Urinary bladder (tissue), 4 donors: ENCODE results near the gene HECTD4. TPM values are rescaled to one million over a fixed set of nuclear protein-coding genes. Genes with fewer than 3 reads are reported as not detected.
A peak's percentile ranks its signal among the peaks of the same experiment; 100 is the strongest.
"Not testable (repeated sequence)": the region's sequence is repeated elsewhere in the genome, so short reads cannot be mapped to it uniquely, and the experiment has no call there.

Experiments used
- DNase-seq: peaks from one replicate; pipeline ENCODE4 v3.0.0-alpha.2; 2015; ENCODE audit errors: extremely low spot score
- H3K27ac ChIP-seq: one replicate; pipeline ENCODE4 v1.5.1; 2013; ENCODE audit warnings: low read depth, mild to moderate bottlenecking, moderate library complexity
- H3K36me3 ChIP-seq: one replicate; pipeline ENCODE4 v1.6.1; 2013; ENCODE audit warnings: mild to moderate bottlenecking, moderate library complexity; ENCODE audit not compliant: insufficient read depth
- H3K4me1 ChIP-seq: one replicate; pipeline ENCODE4 v1.6.1; 2013; ENCODE audit warnings: mild to moderate bottlenecking, moderate library complexity; ENCODE audit not compliant: insufficient read depth
- H3K4me3 ChIP-seq: one replicate; pipeline ENCODE4 v1.5.1; 2013; ENCODE audit warnings: low read depth, low read length
- WGBS: extraction: QIAGEN DNeasy Blood & Tissue Kit; methylation state at CpG from one replicate; pipeline ENCODE4 v1.1.7; 2013; 5-methylcytosine and 5-hydroxymethylcytosine counted together
- polyA plus RNA-seq: library from polyadenylated mRNA; stranded (reverse); fragments of 200-250 nt; gene quantifications from one replicate; pipeline ENCODE4 v1.2.3, GENCODE V29; 2013
- total RNA-seq: library from RNA; depleted of rRNA; stranded (reverse); fragments of >200 nt; gene quantifications from one replicate; pipeline ENCODE4 v1.2.3, GENCODE V29; 2014
- donor health status: healthy with polysubstance abuse.
- donor health status: healthy.

HECTD4 gene
- total and polyA plus RNA-seq, 2 donors, result 8.6 to 87.2 TPM

DNA sequence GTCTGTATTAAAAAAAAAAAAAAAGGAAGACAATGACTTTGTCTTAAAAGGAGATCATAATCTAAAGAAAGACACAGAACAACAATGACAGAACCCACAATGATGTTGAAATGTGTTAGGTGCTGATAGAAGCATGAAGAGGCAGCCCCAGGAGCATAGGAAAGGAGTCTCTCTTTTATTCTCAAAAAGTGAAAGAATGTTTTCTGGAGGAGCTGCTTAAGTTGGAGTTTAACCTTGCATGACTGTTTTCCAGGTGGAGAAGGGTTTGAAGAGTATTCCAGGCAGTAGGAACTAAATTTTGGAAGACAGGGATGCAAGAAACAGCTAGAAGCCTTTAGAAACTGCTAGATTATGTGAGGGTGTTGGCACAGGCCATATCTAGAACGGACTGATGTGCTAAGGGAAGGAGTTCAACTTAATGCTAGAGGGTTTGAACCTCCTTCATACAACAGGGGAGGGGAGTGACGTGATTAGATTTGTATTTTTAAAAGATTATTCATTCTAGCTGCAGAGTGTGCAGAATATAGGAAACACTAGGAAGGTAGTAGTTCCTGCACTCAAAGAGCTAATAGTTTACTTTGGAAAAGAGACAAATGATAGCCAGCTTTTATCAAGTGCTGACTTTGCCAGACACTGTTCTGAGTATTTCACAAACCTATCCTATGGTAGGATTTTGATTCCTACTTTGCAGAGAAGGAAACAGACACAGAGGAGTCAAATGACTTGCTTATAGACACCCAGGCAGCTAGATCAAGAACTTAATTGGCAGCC, 31.8 kb upstream of the HECTD4 start:
- Histone ChIP-seq H3K4me3 (no peak overlapping the region), H3K36me3 (no peaks in the 10 kb centered on the region), H3K4me1 (peaks cover 2% of the 10 kb centered on the region), H3K27ac (no peak overlapping the region)
- DNase-seq, result no peak
- WGBS, result 40% methylated on average over 2 of the region's 2 CpGs

GRCh38 chr12:112409906-112410244, 27.6 kb upstream of the HECTD4 start:
- H3K27ac ChIP-seq, result no peak overlapping the region
- H3K4me1 ChIP-seq, result no peaks in the 10 kb centered on the region
- DNase-seq, result no peak
- no peak overlapping the region for H3K4me3 ChIP-seq
- peaks cover 8% of the 10 kb centered on the region for H3K36me3 ChIP-seq
- 94% methylated on average over 14 of the region's 14 CpGs for WGBS

DNA sequence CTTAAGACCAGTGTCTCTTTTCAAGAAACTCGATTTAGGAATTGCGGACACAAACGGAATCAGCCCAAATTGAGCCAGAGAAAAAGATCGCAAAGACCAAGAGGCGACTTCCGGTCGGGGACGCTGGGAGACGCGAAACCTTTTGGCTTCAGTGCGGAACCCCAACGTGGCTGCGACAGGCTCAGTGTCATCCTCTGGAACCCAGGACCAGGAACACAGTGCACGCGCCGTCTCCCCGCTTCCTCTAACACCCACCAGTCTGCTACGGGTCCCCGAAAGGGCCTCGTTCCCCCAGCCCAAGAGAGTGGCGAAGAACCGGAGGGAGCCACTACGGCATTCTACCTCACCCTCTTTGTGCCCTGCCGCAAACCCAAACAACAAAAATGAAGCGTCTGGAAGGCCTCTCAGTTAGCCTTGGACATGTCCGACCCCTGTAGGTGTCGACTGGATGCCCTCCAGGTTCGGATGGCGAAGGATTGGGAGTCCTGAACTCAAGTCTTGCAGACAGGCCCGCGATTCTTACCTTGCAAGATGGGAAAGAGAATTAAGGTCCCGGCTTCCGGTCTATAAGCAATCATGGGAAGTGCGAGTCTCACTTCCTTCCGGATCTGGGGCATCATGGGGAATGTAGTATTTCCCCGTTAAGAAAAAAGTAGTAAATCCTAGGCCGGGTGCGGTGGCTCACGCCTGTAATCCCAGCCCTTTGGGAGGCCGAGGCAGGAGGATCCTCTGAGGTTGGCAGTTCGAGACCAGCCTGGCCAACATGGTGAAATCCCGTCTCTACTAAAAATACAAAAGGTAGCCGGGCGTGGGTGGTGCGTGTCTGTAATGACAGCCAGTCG, 27.1 kb upstream of the HECTD4 start, which contains the start of gene RPL6:
TSS of gene RPL6 (minus strand) at position 542 of the 842 bp plus-strand sequence. CDS start 949 bp downstream, outside the sequence.
- peak within 1 kb of the TSS; percentile 58 for H3K4me3 ChIP-seq
- WGBS, result 10% methylated on average over 46 of the region's 46 CpGs
- peaks cover 8% of the 10 kb centered on the region for H3K36me3 ChIP-seq
- H3K4me1 ChIP-seq, result no peaks in the 10 kb centered on the region
- DNase-seq, result peak; percentile 91
- peak within 1 kb of the TSS; percentile 77 for H3K27ac ChIP-seq

GRCh38 chr12:112408621-112409020, 26.4 kb upstream of the HECTD4 start:
- 18% methylated on average over 5 of the region's 5 CpGs for whole genome bisulfite sequencing
- peak overlapping the region; percentile 77 for H3K27ac ChIP-seq
- H3K4me1 ChIP-seq, result no peaks in the 10 kb centered on the region
- no peak for DNase-seq
- peak overlapping the region; percentile 58 for H3K4me3 ChIP-seq
- H3K36me3 ChIP-seq, result peaks cover 8% of the 10 kb centered on the region

DNA sequence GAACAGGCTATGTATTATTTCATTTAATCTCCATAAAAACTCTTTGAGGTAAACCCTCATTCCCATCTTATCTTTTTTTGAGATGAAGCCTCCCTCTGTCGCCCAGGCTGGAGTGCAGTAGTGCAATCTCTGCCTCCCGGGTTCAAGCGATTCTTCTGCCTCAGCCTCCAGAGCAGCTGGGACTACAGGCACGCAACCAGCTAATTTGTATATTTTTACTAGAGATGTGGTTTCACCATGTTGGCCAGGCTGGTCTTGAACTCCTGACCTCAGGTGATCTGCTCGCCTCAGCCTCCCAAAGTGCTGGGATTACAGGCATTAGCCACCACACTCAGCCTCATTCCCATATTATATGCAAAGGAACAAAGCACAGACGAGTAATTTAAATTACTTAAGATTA, 25.5 kb upstream of the HECTD4 start:
- not testable (repeated sequence) for H3K27ac ChIP-seq, DNase-seq, H3K4me1 ChIP-seq, H3K36me3 ChIP-seq, H3K4me3 ChIP-seq
- 84% methylated on average over 6 of the region's 6 CpGs for WGBS

DNA sequence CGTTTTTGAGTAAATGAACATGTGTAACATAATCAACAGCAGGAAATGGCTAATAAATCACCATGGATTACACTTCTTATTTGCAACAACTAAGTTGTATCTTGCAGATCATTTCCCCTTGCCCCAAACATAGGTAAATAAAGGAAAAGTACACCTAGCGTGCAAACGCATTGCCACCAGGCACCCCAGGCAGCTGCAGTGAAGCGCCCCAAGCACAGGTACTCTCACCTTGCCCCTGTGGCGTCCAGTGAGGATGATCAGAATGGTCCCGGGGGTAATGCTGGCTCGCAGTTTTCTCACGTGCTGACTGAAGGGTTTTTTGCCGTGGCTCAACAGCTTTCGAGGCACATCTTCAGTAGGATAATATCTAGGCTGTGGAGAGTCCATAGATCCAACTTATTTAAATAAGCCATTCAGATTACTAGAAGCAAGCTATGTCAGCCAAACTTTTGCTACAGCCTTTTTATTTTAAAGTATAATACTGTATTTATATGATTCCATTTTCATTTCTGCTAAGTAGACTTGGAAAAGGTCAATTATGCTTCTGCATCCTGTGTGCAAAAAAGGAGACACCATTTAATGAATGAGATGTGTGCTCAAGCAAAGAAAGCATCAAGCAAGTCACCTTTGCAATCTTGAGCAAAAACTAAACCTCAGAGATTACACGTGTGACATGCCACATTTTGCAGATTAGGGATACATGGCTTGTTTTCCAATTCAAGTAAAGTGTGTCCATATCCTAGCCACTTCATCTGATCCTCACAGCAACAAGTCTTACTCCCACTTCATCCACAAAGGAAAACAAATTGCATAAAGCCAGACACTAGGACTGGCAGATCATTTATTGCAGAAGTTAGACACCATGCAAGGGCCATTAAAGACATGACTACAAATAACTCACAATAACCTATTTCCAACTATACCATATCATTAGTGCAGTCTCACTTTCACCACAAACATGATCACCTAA, 24.6 kb upstream of the HECTD4 start:
- peaks cover 8% of the 10 kb centered on the region for H3K36me3 ChIP-seq
- 86% methylated on average over 11 of the region's 11 CpGs for WGBS
- no peak overlapping the region for H3K4me3 ChIP-seq
- no peaks in the 10 kb centered on the region for H3K4me1 ChIP-seq
- no peak overlapping the region for H3K27ac ChIP-seq
- DNase-seq, result no peak

DNA sequence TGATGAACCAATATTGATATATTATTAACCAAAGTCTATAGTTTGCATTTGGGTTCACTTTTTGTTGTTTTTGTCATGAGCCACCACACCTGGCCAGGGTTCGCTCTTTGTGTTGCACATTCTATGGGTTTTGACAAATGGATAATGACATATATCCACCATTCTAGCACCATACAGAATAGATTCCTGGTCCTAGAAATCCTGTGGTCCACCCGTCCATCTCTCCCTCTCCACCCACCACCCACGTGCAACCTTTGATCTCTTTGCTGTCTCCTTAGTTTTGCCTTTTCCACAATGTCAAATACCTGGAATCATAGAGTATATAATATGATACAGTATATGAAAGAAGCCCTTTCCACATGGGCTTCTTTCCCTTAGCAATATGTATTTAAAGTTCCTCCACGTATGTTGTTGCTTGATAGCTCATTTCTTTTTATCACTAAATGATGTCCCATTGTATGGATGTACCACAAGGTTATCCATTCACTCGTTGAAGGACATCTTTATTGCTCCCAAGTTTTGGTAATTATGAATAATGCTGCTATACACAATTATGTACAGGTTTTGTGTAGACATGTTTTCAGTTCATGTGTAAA, 19.8 kb upstream of the HECTD4 start:
- Histone ChIP-seq H3K27ac (no peak overlapping the region), H3K36me3 (peaks cover 6% of the 10 kb centered on the region), H3K4me1 (no peaks in the 10 kb centered on the region), H3K4me3 (no peak overlapping the region)
- DNase-seq, result no peak
- WGBS, result 63% methylated on average over 5 of the region's 5 CpGs

DNA sequence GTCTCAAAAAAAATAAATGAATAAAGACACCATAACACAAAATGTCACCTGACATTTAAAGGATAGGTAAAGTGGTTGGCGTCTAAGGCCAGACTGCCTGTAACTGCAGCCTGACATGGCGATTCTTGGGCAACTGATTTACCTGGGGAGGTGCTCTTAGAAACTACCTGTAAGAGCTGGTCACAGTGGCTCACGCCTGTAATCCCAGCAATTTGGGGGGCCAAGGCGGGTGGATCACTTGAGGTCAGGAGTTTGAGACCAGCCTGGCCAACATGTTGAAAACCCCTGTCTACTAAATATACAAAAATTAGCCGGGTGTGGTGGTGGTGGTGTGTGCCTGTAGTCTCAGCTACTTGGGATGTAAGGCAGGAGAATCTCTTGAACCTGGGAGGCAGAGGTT, 18.8 kb upstream of the HECTD4 start:
- no peak for DNase-seq
- WGBS, result 92% methylated on average over 5 of the region's 5 CpGs
- Histone ChIP-seq H3K4me1 (no peaks in the 10 kb centered on the region), H3K36me3 (peaks cover 6% of the 10 kb centered on the region), H3K27ac (no peak overlapping the region), H3K4me3 (no peak overlapping the region)

DNA sequence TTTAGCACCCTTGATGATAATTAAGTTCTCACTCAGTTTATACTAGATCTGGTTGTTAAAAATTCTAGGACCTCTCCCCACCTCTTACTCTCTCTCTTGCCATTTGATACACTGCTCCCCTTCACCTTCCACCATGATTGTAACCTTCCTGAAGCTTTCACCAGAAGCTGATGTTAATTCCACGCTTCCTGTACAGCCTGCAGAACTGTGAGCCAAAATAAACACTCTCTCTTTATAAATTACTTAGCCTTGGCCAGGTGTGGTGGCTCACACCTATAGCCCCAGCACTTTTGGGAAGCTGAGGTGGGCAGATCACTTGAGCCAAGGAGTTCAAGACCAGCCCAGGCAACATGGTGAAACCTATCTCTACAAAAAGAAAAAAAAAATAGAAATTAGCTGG, 11.1 kb upstream of the HECTD4 start:
- Histone ChIP-seq H3K27ac (no peak overlapping the region), H3K36me3 (no peaks in the 10 kb centered on the region), H3K4me1 (no peaks in the 10 kb centered on the region), H3K4me3 (no peak overlapping the region)
- no peak for DNase-seq
- 73% methylated on average over 1 of the region's 1 CpG for WGBS

- H3K36me3 ChIP-seq, DNase-seq: not testable (repeated sequence)
- WGBS, result 70% methylated on average over 3 of the region's 4 CpGs
Measured at GRCh38 chr12:112389922-112390654, 7.9 kb upstream of the HECTD4 start.

GRCh38 chr12:112389228-112389627, 7.0 kb upstream of the HECTD4 start:
- 87% methylated on average over 4 of the region's 4 CpGs for WGBS
- Histone ChIP-seq H3K4me3 (no peak overlapping the region), H3K27ac (no peak overlapping the region), H3K4me1 (no peaks in the 10 kb centered on the region), H3K36me3 (no peaks in the 10 kb centered on the region)
- DNase-seq, result no peak

More at GRCh38 chr12:112389922-112390654, 7.9 kb upstream of the HECTD4 start:
- H3K27ac ChIP-seq, H3K4me3 ChIP-seq, H3K4me1 ChIP-seq: not testable (repeated sequence)

- Histone ChIP-seq H3K36me3 (no peaks in the 10 kb centered on the region), H3K4me1 (no peaks in the 10 kb centered on the region), H3K27ac (no peak overlapping the region), H3K4me3 (no peak overlapping the region)
- 44% methylated on average over 3 of the region's 3 CpGs for WGBS
- DNase-seq, result no peak
Measured at GRCh38 chr12:112386726-112387125, 4.5 kb upstream of the HECTD4 start.
